Vagina (tissue), 2 donors: ENCODE results near the gene TLCD3B. TPM values are rescaled to one million over a fixed set of nuclear protein-coding genes. Genes with fewer than 3 reads are reported as not detected.
"Not testable (repeated sequence)": the region's sequence is repeated elsewhere in the genome, so short reads cannot be mapped to it uniquely, and the experiment has no call there.

Experiments used
- DNase-seq, 2 donors: peaks; one replicate each; pipeline ENCODE4 v3.0.0-alpha.2; 2017; ENCODE audit errors: extremely low spot score in 2 of 2
- H3K27ac ChIP-seq: fragments of 200-600 bp; sonication (generic); one replicate; pipeline ENCODE4 v1.5.1; 2019
- H3K27me3 ChIP-seq: fragments of 200-600 bp; sonication (generic); one replicate; pipeline ENCODE4 v1.5.1; 2019
- H3K36me3 ChIP-seq, 2 donors: fragments of 200-600 bp; sonication (generic); one replicate each; pipeline ENCODE4 v1.5.1; 2017 to 2019
- H3K4me1 ChIP-seq: fragments of 200-600 bp; sonication (generic); one replicate; pipeline ENCODE4 v1.5.1; 2019
- H3K4me3 ChIP-seq, 2 donors: fragments of 200-600 bp; sonication (generic); 1 replicate in 1 of 2; 2 replicates in 1 of 2; pipeline ENCODE4 v1.5.1; 2016 to 2019
- H3K9me3 ChIP-seq: fragments of 200-600 bp; sonication (generic); one replicate; pipeline ENCODE4 v1.5.1; 2019
- POLR2A ChIP-seq, 2 donors: fragments of 450-650 bp; IDR thresholded peaks; one replicate each; pipeline ENCODE4 v1.6.1; 2017; ENCODE audit warnings: antibody characterized with exemption in 2 of 2, mild to moderate bottlenecking in 2 of 2, moderate library complexity in 2 of 2
- POLR2AphosphoS5 ChIP-seq, 2 donors: sonication (generic); formaldehyde crosslinking; IDR thresholded peaks; one replicate each; pipeline ENCODE4 v1.9.0; 2017; ENCODE audit warnings: antibody characterized with exemption in 2 of 2, mild to moderate bottlenecking in 2 of 2, low read depth in 1 of 2; ENCODE audit not compliant: insufficient read depth in 1 of 2
- intact Hi-C: fragments of 100-400 bp; cut with DNase I; formaldehyde crosslinking; loops from one replicate; pipeline ENCODE4 v1.15.1; 2023
- total RNA-seq: library from RNA; depleted of rRNA; stranded (reverse); fragments of >200 nt; gene quantifications from one replicate; pipeline ENCODE4 v1.2.3, GENCODE V29; 2016
- TF ChIP-seq, protein P1 (sequence below), 3 experiments: fragments of 450-650 bp in 2 of 3; fragments of 200-600 bp in 1 of 3; sonication (generic) in 1 of 3; IDR thresholded peaks; one replicate each; pipeline ENCODE4 v1.5.1; 2017 to 2019; ENCODE audit warnings: antibody characterized with exemption in 3 of 3, mild to moderate bottlenecking in 2 of 3, moderate library complexity in 2 of 3

TLCD3B gene
- total RNA-seq, 1 donor from 2014 or later, result 0.98 TPM

DNA sequence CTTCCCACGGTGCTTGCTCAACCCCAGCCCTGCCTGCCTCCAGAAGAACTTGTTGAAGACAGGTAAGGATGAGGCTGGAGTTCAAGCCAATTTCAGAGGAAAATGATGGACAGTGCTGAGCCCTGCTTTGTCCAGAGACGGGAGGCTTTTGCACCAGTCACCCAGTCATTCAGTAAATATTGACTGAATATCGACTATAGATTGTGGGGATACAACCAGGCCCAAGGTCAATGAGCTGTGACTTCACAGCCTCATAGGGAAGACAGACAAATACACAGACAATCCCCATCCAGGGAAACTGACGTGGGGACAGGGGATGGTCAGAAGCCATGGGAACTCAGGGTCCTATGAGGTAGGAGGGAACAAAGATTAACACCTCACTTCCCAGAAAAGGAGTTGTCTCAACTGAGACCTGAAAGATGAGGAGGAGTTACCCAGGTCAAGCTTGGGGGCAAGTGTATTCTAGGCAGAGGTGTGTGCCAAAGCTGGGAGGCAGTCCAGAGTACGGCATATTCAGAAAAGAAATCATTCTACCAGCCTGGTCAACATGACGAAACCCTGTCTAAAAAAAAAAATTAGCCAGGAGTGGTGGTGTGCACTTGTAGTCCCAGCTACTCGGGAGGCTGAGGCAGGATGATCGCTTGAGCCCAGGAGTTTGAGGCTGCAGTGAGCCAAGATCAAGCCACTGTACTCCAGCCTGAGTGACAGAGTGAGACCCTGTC lies 14.4 kb downstream of the TLCD3B start:
- no peaks in the 10 kb centered on the region for H3K9me3 ChIP-seq
- TF ChIP-seq, protein P1, sequence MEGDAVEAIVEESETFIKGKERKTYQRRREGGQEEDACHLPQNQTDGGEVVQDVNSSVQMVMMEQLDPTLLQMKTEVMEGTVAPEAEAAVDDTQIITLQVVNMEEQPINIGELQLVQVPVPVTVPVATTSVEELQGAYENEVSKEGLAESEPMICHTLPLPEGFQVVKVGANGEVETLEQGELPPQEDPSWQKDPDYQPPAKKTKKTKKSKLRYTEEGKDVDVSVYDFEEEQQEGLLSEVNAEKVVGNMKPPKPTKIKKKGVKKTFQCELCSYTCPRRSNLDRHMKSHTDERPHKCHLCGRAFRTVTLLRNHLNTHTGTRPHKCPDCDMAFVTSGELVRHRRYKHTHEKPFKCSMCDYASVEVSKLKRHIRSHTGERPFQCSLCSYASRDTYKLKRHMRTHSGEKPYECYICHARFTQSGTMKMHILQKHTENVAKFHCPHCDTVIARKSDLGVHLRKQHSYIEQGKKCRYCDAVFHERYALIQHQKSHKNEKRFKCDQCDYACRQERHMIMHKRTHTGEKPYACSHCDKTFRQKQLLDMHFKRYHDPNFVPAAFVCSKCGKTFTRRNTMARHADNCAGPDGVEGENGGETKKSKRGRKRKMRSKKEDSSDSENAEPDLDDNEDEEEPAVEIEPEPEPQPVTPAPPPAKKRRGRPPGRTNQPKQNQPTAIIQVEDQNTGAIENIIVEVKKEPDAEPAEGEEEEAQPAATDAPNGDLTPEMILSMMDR (IDR thresholded peaks at IDR 0.05), result no peak
- no peak for TF ChIP-seq POLR2A (IDR thresholded peaks at IDR 0.05)
- TF ChIP-seq POLR2AphosphoS5 (IDR thresholded peaks at IDR 0.05; ENCODE audit: insufficient read depth in 1 of 2, low read depth in 1 of 2), result no peak
- intact Hi-C loops, result no loop called here
- peaks cover 9% of the 10 kb centered on the region for H3K4me1 ChIP-seq
- no peak for DNase-seq
- no peak overlapping the region for H3K4me3 ChIP-seq
- H3K36me3 ChIP-seq, result no peaks in the 10 kb centered on the region
- no peaks in the 10 kb centered on the region for H3K27me3 ChIP-seq
- H3K27ac ChIP-seq, result no peak overlapping the region

GRCh38 chr16:30015450-30015849 lies 15.6 kb downstream of the TLCD3B start:
- H3K27ac ChIP-seq, H3K9me3 ChIP-seq, DNase-seq, H3K27me3 ChIP-seq, H3K4me3 ChIP-seq, H3K36me3 ChIP-seq, intact Hi-C loops: not testable (repeated sequence)
- peaks cover 12% of the 10 kb centered on the region for H3K4me1 ChIP-seq

- H3K27me3 ChIP-seq, H3K4me3 ChIP-seq, DNase-seq, H3K9me3 ChIP-seq, H3K27ac ChIP-seq, intact Hi-C loops, H3K36me3 ChIP-seq: not testable (repeated sequence)
- H3K4me1 ChIP-seq, result peaks cover 18% of the 10 kb centered on the region
These were observed 18.5 kb downstream of the TLCD3B start for GRCh38 chr16:30012598-30012997.

- Histone ChIP-seq H3K27ac (no peak overlapping the region), H3K27me3 (peaks cover 4% of the 10 kb centered on the region), H3K4me1 (peaks cover 18% of the 10 kb centered on the region), H3K4me3 (peak overlapping the region in 1 of 2 donors; percentile 45), H3K36me3 (no peaks in the 10 kb centered on the region), H3K9me3 (no peaks in the 10 kb centered on the region)
- intact Hi-C loops, result no loop called here
- no peak for TF ChIP-seq POLR2AphosphoS5 (IDR thresholded peaks at IDR 0.05; ENCODE audit: insufficient read depth in 1 of 2, low read depth in 1 of 2)
- no peak for TF ChIP-seq POLR2A (IDR thresholded peaks at IDR 0.05)
- TF ChIP-seq, protein P1 (IDR thresholded peaks at IDR 0.05), result no peak
- no peak for DNase-seq
These were observed 19.2 kb downstream of the TLCD3B start for GRCh38 chr16:30011714-30012504.

DNA sequence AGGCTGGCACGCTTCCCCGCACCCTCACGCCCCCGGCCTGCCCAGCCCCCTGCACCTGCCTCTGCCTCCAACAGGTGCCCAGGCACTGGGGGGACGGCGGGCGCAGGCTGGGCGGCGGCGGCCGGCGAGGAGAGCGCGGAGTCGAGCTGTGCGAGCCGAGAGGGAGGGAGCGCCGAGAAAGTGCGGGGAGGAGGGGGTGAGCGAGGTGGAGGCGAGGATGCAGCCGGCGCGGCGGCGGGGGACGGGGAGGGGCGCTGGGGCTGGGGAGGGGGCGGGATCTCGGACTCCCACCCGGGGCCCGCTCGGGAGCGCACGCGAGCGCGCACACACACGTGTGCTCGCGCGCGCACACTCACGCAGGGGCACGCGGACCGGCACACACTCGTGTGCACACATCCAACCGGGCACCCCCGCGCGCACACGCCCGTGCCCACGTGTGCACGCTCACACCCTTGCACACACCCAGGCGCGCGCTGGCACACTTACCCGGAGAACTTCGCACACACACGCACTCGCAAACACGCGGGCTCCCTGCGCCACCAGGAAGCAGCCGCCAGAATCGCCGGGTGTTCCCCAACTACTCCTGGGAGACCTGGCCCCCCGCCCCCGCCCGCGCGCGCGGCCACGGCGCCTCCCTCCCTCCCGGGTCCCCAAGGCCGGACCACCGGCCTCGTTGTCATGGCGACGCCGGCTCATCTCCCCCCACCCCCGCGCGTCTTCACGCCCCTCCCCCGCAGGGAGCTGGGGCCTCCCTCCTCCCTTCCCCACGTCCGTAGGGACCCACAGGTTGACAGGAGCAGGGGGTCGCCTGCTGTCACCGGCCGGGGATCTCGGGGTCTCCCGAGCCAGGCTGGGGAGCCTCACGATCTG lies 20.0 kb downstream of the TLCD3B start, which contains the start of gene DOC2A:
TSS of gene DOC2A (minus strand) at position 184 of the 870 bp plus-strand sequence. CDS start 805 bp downstream, outside the sequence.
- H3K9me3 ChIP-seq, result no peaks in the 10 kb centered on the region
- TF ChIP-seq, protein P1 (IDR thresholded peaks at IDR 0.05), result no peak
- TF ChIP-seq POLR2A (IDR thresholded peaks at IDR 0.05), result no peak
- no peak for TF ChIP-seq POLR2AphosphoS5 (IDR thresholded peaks at IDR 0.05; ENCODE audit: insufficient read depth in 1 of 2, low read depth in 1 of 2)
- peak within 1 kb of the TSS; percentile 29 to 45 for H3K4me3 ChIP-seq
- H3K4me1 ChIP-seq, result peaks cover 18% of the 10 kb centered on the region
- H3K27me3 ChIP-seq, result peaks cover 4% of the 10 kb centered on the region
- intact Hi-C loops, result no loop called here
- H3K27ac ChIP-seq, result no peak within 1 kb of the TSS
- DNase-seq, result no peak
- no peaks in the 10 kb centered on the region for H3K36me3 ChIP-seq
